Transverse colon (tissue), 4 donors: ENCODE data around the gene ZNF552. TPM values are rescaled to one million over a fixed set of nuclear protein-coding genes. Genes with fewer than 3 reads are reported as not detected.
"Not testable (repeated sequence)": the region's sequence is repeated elsewhere in the genome, so short reads cannot be mapped to it uniquely, and the experiment has no call there.

Experiments
- DNase-seq: peaks from one replicate; pipeline ENCODE4 v3.0.0-alpha.2; 2019
- H3K27ac ChIP-seq, 4 donors: fragments of 200-600 bp; sonication (generic); 2 replicates each; pipeline ENCODE4 v1.5.1; 2016 to 2018; ENCODE audit warnings: inconsistent platforms in 4 of 4
- H3K27me3 ChIP-seq: fragments of 200-600 bp; sonication (generic); 2 replicates; pipeline ENCODE4 v1.5.1; 2017; ENCODE audit warnings: inconsistent platforms
- H3K36me3 ChIP-seq, 4 donors: fragments of 200-600 bp; sonication (generic); 2 replicates each; pipeline ENCODE4 v1.5.1; 2017 to 2019; ENCODE audit warnings: inconsistent platforms in 4 of 4
- H3K4me1 ChIP-seq, 4 donors: fragments of 200-600 bp; sonication (generic); 2 replicates each; pipeline ENCODE4 v1.5.1; 2017 to 2020; ENCODE audit warnings: inconsistent platforms in 4 of 4
- H3K4me3 ChIP-seq, 4 donors: fragments of 200-600 bp; sonication (generic); 1 replicate in 1 of 4; 2 replicates in 3 of 4; pipeline versions ENCODE4 v1.5.1 to v1.6.1; 2017 to 2019; ENCODE audit warnings: inconsistent platforms in 4 of 4
- H3K9me3 ChIP-seq, 2 donors: fragments of 200-600 bp; sonication (generic); 2 replicates each; pipeline ENCODE4 v1.5.1; 2017 to 2019; ENCODE audit warnings: inconsistent platforms in 2 of 2
- POLR2A ChIP-seq: fragments of 450-650 bp; IDR thresholded peaks from one replicate; pipeline ENCODE4 v1.6.1; 2016; ENCODE audit warnings: antibody characterized with exemption, mild to moderate bottlenecking, moderate library complexity
- POLR2AphosphoS5 ChIP-seq, 3 donors: sonication (generic); formaldehyde crosslinking; IDR thresholded peaks; one replicate each; pipeline ENCODE4 v1.6.1; 2016; ENCODE audit warnings: antibody characterized with exemption in 3 of 3
- WGBS, 2 donors: methylation state at CpG; one replicate each; pipeline ENCODE4 v1.1.5; 2018; ENCODE audit warnings: low coverage in 1 of 2; 5-methylcytosine and 5-hydroxymethylcytosine counted together
- in situ Hi-C, 4 donors: fragments of 200-750 bp; cut with MboI; loops; one replicate each; pipeline versions ENCODE4 v1.15.0 to v1.15.1; 2017; ENCODE audit warnings: low sequenced_read_pairs in 3 of 4, low pct_ligation_motif_present in 1 of 4, low pct_unique_long_range_greater_than_20kb in 1 of 4
- intact Hi-C: fragments of 100-400 bp; cut with DNase I; formaldehyde crosslinking; loops from one replicate; pipeline ENCODE4 v1.15.1; 2023; ENCODE audit warnings: low total_unique reads
- total RNA-seq, 4 donors: library from RNA; depleted of rRNA; stranded (reverse); fragments of >200 nt; gene quantifications; one replicate each; pipeline ENCODE4 v1.1.0, GENCODE V29; 2016

The ZNF552 gene
- total RNA-seq, 4 donors from 2014 or later: 41.2 to 145 (median 68.8) TPM

- DNase-seq: peak; percentile 82
- Histone ChIP-seq H3K27ac (peak within 1 kb of the TSS; percentile 86 to 88 (median 86)), H3K4me3 (peak within 1 kb of the TSS; percentile 72 to 94 (median 80)), H3K36me3 (peaks cover 0 to 16% (median 2%) of the 10 kb centered on the region in 4 donors), H3K4me1 (peaks cover 0 to 17% (median 16%) of the 10 kb centered on the region in 4 donors)
- H3K9me3 ChIP-seq, H3K27me3 ChIP-seq, in situ Hi-C loops, intact Hi-C loops: not testable (repeated sequence)
- 0% methylated on average over 1 to 28 of the region's 42 CpGs for WGBS, 2 donors
- TF ChIP-seq POLR2AphosphoS5 (IDR thresholded peaks at IDR 0.05) (peak in 2 of 3 donors; percentile 67 to 81), POLR2A (peak; percentile 63)
Observed at GRCh38 chr19:57849666-57850473, 35.2 kb upstream of the ZNF552 start, which contains the start of gene ZNF587. ZNF587 (plus strand) TSS chr19:57849859; CDS start chr19:57850039, 180 bp downstream.

GRCh38 chr19:57849162-57849665, 34.5 kb upstream of the ZNF552 start:
- in situ Hi-C loops, DNase-seq, H3K27me3 ChIP-seq, H3K9me3 ChIP-seq, intact Hi-C loops: not testable (repeated sequence)
- peak overlapping the region in 3 of 4 donors; percentile 72 to 94 (median 78) for H3K4me3 ChIP-seq
- H3K4me1 ChIP-seq: peaks cover 0 to 17% (median 16%) of the 10 kb centered on the region in 4 donors
- H3K36me3 ChIP-seq: peaks cover 0 to 12% (median 0%) of the 10 kb centered on the region in 4 donors
- H3K27ac ChIP-seq: peak overlapping the region in 3 of 4 donors; percentile 86 to 88 (median 87)
- 90% methylated on average over 2 of the region's 2 CpGs; no CpG with 5 or more reads in 1 of the 2 donors for WGBS, 2 donors

GRCh38 chr19:57847164-57847563, 32.5 kb upstream of the ZNF552 start:
- WGBS, 2 donors: 79 to 94% methylated on average over 2 to 3 of the region's 3 CpGs
- DNase-seq, intact Hi-C loops: not testable (repeated sequence)

GRCh38 chr19:57841122-57841763, 26.5 kb upstream of the ZNF552 start:
- no peak for DNase-seq
- no peak overlapping the region for H3K27ac ChIP-seq
- no peaks in the 10 kb centered on the region for H3K27me3 ChIP-seq
- no peaks in the 10 kb centered on the region for H3K4me1 ChIP-seq
- H3K4me3 ChIP-seq: no peak overlapping the region
- H3K9me3 ChIP-seq: no peaks in the 10 kb centered on the region
- in situ Hi-C loops (no loop called here), intact Hi-C loops (no loop called here)
- WGBS, 2 donors: 74 to 93% methylated on average over 4 to 6 of the region's 6 CpGs
- TF ChIP-seq POLR2A: no peak
- H3K36me3 ChIP-seq: peaks cover 0 to 10% (median 0%) of the 10 kb centered on the region in 4 donors

More at GRCh38 chr19:57847164-57847563, 32.5 kb upstream of the ZNF552 start:
- in situ Hi-C loops, H3K27me3 ChIP-seq, H3K9me3 ChIP-seq, H3K27ac ChIP-seq, H3K36me3 ChIP-seq, H3K4me3 ChIP-seq: not testable (repeated sequence)
- H3K4me1 ChIP-seq: peaks cover 0 to 17% (median 16%) of the 10 kb centered on the region in 4 donors

GRCh38 chr19:57838622-57839191, 24.0 kb upstream of the ZNF552 start:
- in situ Hi-C loops, intact Hi-C loops: not testable (repeated sequence)
- WGBS, 2 donors: 75 to 88% methylated on average over 2 to 5 of the region's 5 CpGs

GRCh38 chr19:57836991-57837390, 22.3 kb upstream of the ZNF552 start:
- H3K27me3 ChIP-seq, intact Hi-C loops, H3K4me1 ChIP-seq, H3K9me3 ChIP-seq, H3K36me3 ChIP-seq, H3K4me3 ChIP-seq, H3K27ac ChIP-seq, DNase-seq, in situ Hi-C loops: not testable (repeated sequence)
- 88 to 95% methylated on average over 5 of the region's 5 CpGs for WGBS, 2 donors

More at GRCh38 chr19:57838622-57839191, 24.0 kb upstream of the ZNF552 start:
- H3K36me3 ChIP-seq: peaks cover 0 to 10% (median 0%) of the 10 kb centered on the region in 4 donors
- not testable (repeated sequence) for DNase-seq, H3K4me1 ChIP-seq, H3K9me3 ChIP-seq, H3K27me3 ChIP-seq, H3K4me3 ChIP-seq, H3K27ac ChIP-seq
